ENCODE results near the gene PPIP5K1. TPM values are rescaled to one million over a fixed set of nuclear protein-coding genes. Genes with fewer than 3 reads are reported as not detected.

Gene PPIP5K1
- total and polyA plus RNA-seq, 2 of the 4 experiments (the other 2 are of a cell fraction) = 12.7 to 14.2 TPM

DNA sequence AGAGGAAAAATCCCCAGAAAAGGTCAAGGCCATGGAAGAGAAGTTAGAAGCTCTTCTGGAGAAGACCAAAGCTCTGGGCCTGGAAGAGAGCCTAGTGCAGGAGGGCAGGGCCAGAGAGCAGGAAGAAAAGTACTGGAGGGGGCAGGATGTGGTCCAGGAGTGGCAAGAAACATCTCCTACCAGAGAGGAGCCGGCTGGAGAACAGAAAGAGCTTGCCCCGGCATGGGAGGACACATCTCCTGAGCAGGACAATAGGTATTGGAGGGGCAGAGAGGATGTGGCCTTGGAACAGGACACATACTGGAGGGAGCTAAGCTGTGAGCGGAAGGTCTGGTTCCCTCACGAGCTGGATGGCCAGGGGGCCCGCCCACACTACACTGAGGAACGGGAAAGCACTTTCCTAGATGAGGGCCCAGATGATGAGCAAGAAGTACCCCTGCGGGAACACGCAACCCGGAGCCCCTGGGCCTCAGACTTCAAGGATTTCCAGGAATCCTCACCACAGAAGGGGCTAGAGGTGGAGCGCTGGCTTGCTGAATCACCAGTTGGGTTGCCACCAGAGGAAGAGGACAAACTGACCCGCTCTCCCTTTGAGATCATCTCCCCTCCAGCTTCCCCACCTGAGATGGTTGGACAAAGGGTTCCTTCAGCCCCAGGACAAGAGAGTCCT lies 63.6 kb downstream of the PPIP5K1 start:
- Histone ChIP-seq H3K9ac (ENCODE audit: low read depth, low read length) (no peak overlapping the region), H4K5ac (ENCODE audit: low read depth, low read length) (no peak overlapping the region), H3K9me1 (ENCODE audit: insufficient read depth, low read length) (peaks cover 36% of the 10 kb centered on the region), H3K9me3 (ENCODE audit: control insufficient read depth, insufficient read depth, low read length) (no peaks in the 10 kb centered on the region), H3K27me3 (ENCODE audit: control insufficient read depth, insufficient read depth, low read length) (no peaks in the 10 kb centered on the region), H2AFZ (replicated peaks; ENCODE audit: low read length, poor library complexity) (no peak overlapping the region), H3K36me3 (ENCODE audit: control insufficient read depth, insufficient read depth, low read length) (peaks cover 65% of the 10 kb centered on the region), H3K56ac (ENCODE audit: extremely low read depth, insufficient read depth, low read length) (no peak overlapping the region), H3K18ac (ENCODE audit: low read depth, low read length) (no peak overlapping the region), H3K14ac (replicated peaks; ENCODE audit: low read depth, low read length) (no peak overlapping the region), H4K8ac (ENCODE audit: low read depth in 2 of 2, low read length in 2 of 2) (no peak overlapping the region), H3K27ac (ENCODE audit: insufficient read depth, low read length) (no peak overlapping the region), H2AK5ac (ENCODE audit: low read depth, low read length) (no peak overlapping the region), H2BK20ac (ENCODE audit: low read depth, low read length) (no peak overlapping the region), H2AK9ac (replicated peaks; ENCODE audit: low read depth, low read length, poor library complexity) (no peak overlapping the region), H3K4me1 (ENCODE audit: control insufficient read depth, insufficient read depth, low read length) (peaks cover 3% of the 10 kb centered on the region), H3K4me2 (ENCODE audit: low read depth, low read length) (no peak overlapping the region), H2BK5ac (ENCODE audit: low read depth, low read length, poor library complexity, severe bottlenecking) (no peak overlapping the region), H4K91ac (ENCODE audit: insufficient read depth, low read depth, low read length) (no peak overlapping the region), H3K4ac (ENCODE audit: low read depth, low read length) (no peak overlapping the region), H2BK120ac (ENCODE audit: low read depth, low read length) (no peak overlapping the region), H3K79me1 (ENCODE audit: low read depth in 1 of 2, low read length in 2 of 2) (peaks cover 10 to 69% of the 10 kb centered on the region in 2 experiments), H4K20me1 (ENCODE audit: insufficient read depth, low read length) (peaks cover 49% of the 10 kb centered on the region), H3K4me3 (ENCODE audit: insufficient read depth, low read depth, low read length) (no peak overlapping the region), H2BK15ac (ENCODE audit: low read depth, low read length) (no peak overlapping the region), H3K23ac (ENCODE audit: low read depth, low read length) (no peak overlapping the region)
- CTCF ChIA-PET = interaction anchor here (0.6 kb wide), 1 partner anchor 20 kb away, joined by 3 read pairs; no protein-coding TSS in a partner anchor
- ATAC-seq (ENCODE audit: low read depth) = no peak
- no peak for DNase-seq
- no TSS peak for BruUV-seq (replicated peaks)
- WGBS, 2 experiments (ENCODE audit: extremely low coverage in 2 of 2, insufficient read length in 1 of 2) = 100% methylated on average over 3 of the region's 11 CpGs; no CpG with 5 or more reads in 1 of the 2 experiments
- TF ChIP-seq SMC3 (IDR thresholded peaks at IDR 0.05; ENCODE audit: low read depth, low read length) (no peak), MAFK (IDR thresholded peaks at IDR 0.05; ENCODE audit: low read depth, low read length) (no peak), MXI1 (IDR thresholded peaks at IDR 0.05; ENCODE audit: borderline replicate concordance, low read depth, low read length) (no peak), RCOR1 (IDR thresholded peaks at IDR 0.05; ENCODE audit: insufficient replicate concordance, low read length) (no peak), RFX5 (IDR thresholded peaks at IDR 0.05; ENCODE audit: low read depth, low read length) (no peak), CHD1 (IDR thresholded peaks at IDR 0.05; ENCODE audit: low read depth, low read length) (no peak), MAZ (IDR thresholded peaks at IDR 0.05; ENCODE audit: borderline replicate concordance, low read depth, low read length) (no peak), CEBPB (IDR thresholded peaks at IDR 0.05; ENCODE audit: low read depth, low read length) (no peak), FOS (IDR thresholded peaks at IDR 0.05; ENCODE audit: low read depth, low read length) (no peak), POLR2A (IDR thresholded peaks at IDR 0.05; ENCODE audit: low read depth, low read length) (no peak), RAD21 (IDR thresholded peaks at IDR 0.05; ENCODE audit: low read length) (no peak), NFE2L2 (IDR thresholded peaks at IDR 0.05; ENCODE audit: low read depth, low read length) (no peak), BHLHE40 (IDR thresholded peaks at IDR 0.05; ENCODE audit: low read depth, low read length) (no peak)
- TF ChIP-seq, protein P1, sequence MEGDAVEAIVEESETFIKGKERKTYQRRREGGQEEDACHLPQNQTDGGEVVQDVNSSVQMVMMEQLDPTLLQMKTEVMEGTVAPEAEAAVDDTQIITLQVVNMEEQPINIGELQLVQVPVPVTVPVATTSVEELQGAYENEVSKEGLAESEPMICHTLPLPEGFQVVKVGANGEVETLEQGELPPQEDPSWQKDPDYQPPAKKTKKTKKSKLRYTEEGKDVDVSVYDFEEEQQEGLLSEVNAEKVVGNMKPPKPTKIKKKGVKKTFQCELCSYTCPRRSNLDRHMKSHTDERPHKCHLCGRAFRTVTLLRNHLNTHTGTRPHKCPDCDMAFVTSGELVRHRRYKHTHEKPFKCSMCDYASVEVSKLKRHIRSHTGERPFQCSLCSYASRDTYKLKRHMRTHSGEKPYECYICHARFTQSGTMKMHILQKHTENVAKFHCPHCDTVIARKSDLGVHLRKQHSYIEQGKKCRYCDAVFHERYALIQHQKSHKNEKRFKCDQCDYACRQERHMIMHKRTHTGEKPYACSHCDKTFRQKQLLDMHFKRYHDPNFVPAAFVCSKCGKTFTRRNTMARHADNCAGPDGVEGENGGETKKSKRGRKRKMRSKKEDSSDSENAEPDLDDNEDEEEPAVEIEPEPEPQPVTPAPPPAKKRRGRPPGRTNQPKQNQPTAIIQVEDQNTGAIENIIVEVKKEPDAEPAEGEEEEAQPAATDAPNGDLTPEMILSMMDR (conservative IDR thresholded peaks at IDR 0.05; ENCODE audit: low read depth, low read length) = no peak
- TF ChIP-seq, protein P2, sequence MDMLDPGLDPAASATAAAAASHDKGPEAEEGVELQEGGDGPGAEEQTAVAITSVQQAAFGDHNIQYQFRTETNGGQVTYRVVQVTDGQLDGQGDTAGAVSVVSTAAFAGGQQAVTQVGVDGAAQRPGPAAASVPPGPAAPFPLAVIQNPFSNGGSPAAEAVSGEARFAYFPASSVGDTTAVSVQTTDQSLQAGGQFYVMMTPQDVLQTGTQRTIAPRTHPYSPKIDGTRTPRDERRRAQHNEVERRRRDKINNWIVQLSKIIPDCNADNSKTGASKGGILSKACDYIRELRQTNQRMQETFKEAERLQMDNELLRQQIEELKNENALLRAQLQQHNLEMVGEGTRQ (IDR thresholded peaks at IDR 0.05; ENCODE audit: low read depth, low read length) = no peak
- TF ChIP-seq, protein P3, sequence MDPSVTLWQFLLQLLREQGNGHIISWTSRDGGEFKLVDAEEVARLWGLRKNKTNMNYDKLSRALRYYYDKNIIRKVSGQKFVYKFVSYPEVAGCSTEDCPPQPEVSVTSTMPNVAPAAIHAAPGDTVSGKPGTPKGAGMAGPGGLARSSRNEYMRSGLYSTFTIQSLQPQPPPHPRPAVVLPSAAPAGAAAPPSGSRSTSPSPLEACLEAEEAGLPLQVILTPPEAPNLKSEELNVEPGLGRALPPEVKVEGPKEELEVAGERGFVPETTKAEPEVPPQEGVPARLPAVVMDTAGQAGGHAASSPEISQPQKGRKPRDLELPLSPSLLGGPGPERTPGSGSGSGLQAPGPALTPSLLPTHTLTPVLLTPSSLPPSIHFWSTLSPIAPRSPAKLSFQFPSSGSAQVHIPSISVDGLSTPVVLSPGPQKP (IDR thresholded peaks at IDR 0.05; ENCODE audit: borderline replicate concordance, low read depth, low read length) = no peak
- in situ Hi-C loops (cut with MboI; ENCODE audit: low sequenced_read_pairs) = no loop called here
- POLR2A ChIA-PET (ENCODE audit: unreplicated experiment) = no interaction called here
- dilution Hi-C loops (cut with HindIII; ENCODE audit: low sequenced_read_pairs, unreplicated experiment) = no loop called here
- intact Hi-C loops (cut with micrococcal nuclease) = no loop called here
